ENCODE results near the gene LAMA3.

LAMA3 gene

GRCh38 chr18:23852236-23853045 is 163.2 kb downstream of the LAMA3 start:
- ATAC-seq (ENCODE audit: insufficient read depth, low read depth) (no peak), DNase-seq (no peak)
- H4K20me1 ChIP-seq (ENCODE audit: insufficient read depth, low read length), result no peaks in the 10 kb centered on the region
- H3K9ac ChIP-seq (ENCODE audit: low read depth, low read length), result no peak overlapping the region
- no peak overlapping the region for H3K4me3 ChIP-seq (ENCODE audit: low read depth in 1 of 2, low read length in 2 of 2)
- no peaks in the 10 kb centered on the region for H3K36me3 ChIP-seq (ENCODE audit: insufficient read depth, low read length)
- no peak overlapping the region for H3K27ac ChIP-seq (ENCODE audit: low read length)
- H3K27me3 ChIP-seq (ENCODE audit: insufficient read depth, low read length, poor library complexity), result no peaks in the 10 kb centered on the region
- H2AFZ ChIP-seq (ENCODE audit: low read depth, low read length), result no peak overlapping the region
- no peaks in the 10 kb centered on the region for H3K4me1 ChIP-seq (ENCODE audit: insufficient read depth, low read length)
- no peak for TF ChIP-seq EZH2 (IDR thresholded peaks at IDR 0.05; ENCODE audit: borderline replicate concordance, low read depth, low read length, severe bottlenecking)
- no peak for TF ChIP-seq CTCF (IDR thresholded peaks at IDR 0.05; ENCODE audit: borderline replicate concordance, extremely low read depth, low read length, poor library complexity, severe bottlenecking)
- no peak overlapping the region for H3K4me2 ChIP-seq (ENCODE audit: insufficient read depth, low read length)
- no peaks in the 10 kb centered on the region for H3K79me2 ChIP-seq (ENCODE audit: insufficient read depth, low read length)
- no peaks in the 10 kb centered on the region for H3K9me3 ChIP-seq (ENCODE audit: insufficient read depth, low read length, severe bottlenecking)

GRCh38 chr18:23853448-23854195 is 164.4 kb downstream of the LAMA3 start:
- no peaks in the 10 kb centered on the region for H3K79me2 ChIP-seq (ENCODE audit: insufficient read depth, low read length)
- H3K4me1 ChIP-seq (ENCODE audit: insufficient read depth, low read length), result no peaks in the 10 kb centered on the region
- no peak overlapping the region for H3K4me2 ChIP-seq (ENCODE audit: insufficient read depth, low read length)
- DNase-seq (no peak), ATAC-seq (ENCODE audit: insufficient read depth, low read depth) (no peak)
- no peaks in the 10 kb centered on the region for H3K27me3 ChIP-seq (ENCODE audit: insufficient read depth, low read length, poor library complexity)
- H3K27ac ChIP-seq (ENCODE audit: low read length), result no peak overlapping the region
- TF ChIP-seq EZH2 (IDR thresholded peaks at IDR 0.05; ENCODE audit: borderline replicate concordance, low read depth, low read length, severe bottlenecking) (no peak), CTCF (IDR thresholded peaks at IDR 0.05; ENCODE audit: borderline replicate concordance, extremely low read depth, low read length, poor library complexity, severe bottlenecking) (no peak)
- no peak overlapping the region for H2AFZ ChIP-seq (ENCODE audit: low read depth, low read length)
- no peaks in the 10 kb centered on the region for H3K36me3 ChIP-seq (ENCODE audit: insufficient read depth, low read length)
- no peaks in the 10 kb centered on the region for H4K20me1 ChIP-seq (ENCODE audit: insufficient read depth, low read length)
- no peak overlapping the region for H3K9ac ChIP-seq (ENCODE audit: low read depth, low read length)
- no peaks in the 10 kb centered on the region for H3K9me3 ChIP-seq (ENCODE audit: insufficient read depth, low read length, severe bottlenecking)
- H3K4me3 ChIP-seq (ENCODE audit: low read depth in 1 of 2, low read length in 2 of 2), result no peak overlapping the region

- Histone ChIP-seq H3K9me3 (ENCODE audit: insufficient read depth, low read length, severe bottlenecking) (no peaks in the 10 kb centered on the region), H3K27ac (ENCODE audit: low read length) (no peak overlapping the region), H3K4me1 (ENCODE audit: insufficient read depth, low read length) (no peaks in the 10 kb centered on the region), H3K27me3 (ENCODE audit: insufficient read depth, low read length, poor library complexity) (no peaks in the 10 kb centered on the region), H3K4me2 (ENCODE audit: insufficient read depth, low read length) (no peak overlapping the region), H3K4me3 (ENCODE audit: low read depth in 1 of 2, low read length in 2 of 2) (no peak overlapping the region), H3K36me3 (ENCODE audit: insufficient read depth, low read length) (no peaks in the 10 kb centered on the region), H4K20me1 (ENCODE audit: insufficient read depth, low read length) (no peaks in the 10 kb centered on the region), H3K9ac (ENCODE audit: low read depth, low read length) (no peak overlapping the region), H2AFZ (ENCODE audit: low read depth, low read length) (no peak overlapping the region), H3K79me2 (ENCODE audit: insufficient read depth, low read length) (no peaks in the 10 kb centered on the region)
- TF ChIP-seq EZH2 (IDR thresholded peaks at IDR 0.05; ENCODE audit: borderline replicate concordance, low read depth, low read length, severe bottlenecking), result no peak
- TF ChIP-seq CTCF (IDR thresholded peaks at IDR 0.05; ENCODE audit: borderline replicate concordance, extremely low read depth, low read length, poor library complexity, severe bottlenecking), result no peak
- ATAC-seq (ENCODE audit: insufficient read depth, low read depth) (no peak), DNase-seq (no peak)
Measured at GRCh38 chr18:23855721-23856120, 166.5 kb downstream of the LAMA3 start.

All from DND-41 (cell line).